Measurements from ENCODE around the gene BIRC3.
"Not testable (repeated sequence)": the region's sequence is repeated elsewhere in the genome, so short reads cannot be mapped to it uniquely, and the experiment has no call there.

Gene BIRC3

GRCh38 chr11:102332611-102332994, 15.3 kb downstream of the BIRC3 start:
- no peak for TF ChIP-seq CTCF (IDR thresholded peaks at IDR 0.05; ENCODE audit: low read depth, low read length, missing control alignments)
- in situ Hi-C loops (cut with HindIII; ENCODE audit: low pct_ligation_motif_present, low sequenced_read_pairs) = no loop called here
- DNase-seq = no peak
- Histone ChIP-seq H3K4me3 (ENCODE audit: low read depth, low read length) (no peak overlapping the region), H3K27me3 (replicated peaks) (no peaks in the 10 kb centered on the region), H3K36me3 (replicated peaks) (no peaks in the 10 kb centered on the region), H3K27ac (no peak overlapping the region)

GRCh38 chr11:102338479-102339010, 21.3 kb downstream of the BIRC3 start:
- TF ChIP-seq CTCF (IDR thresholded peaks at IDR 0.05; ENCODE audit: low read depth, low read length, missing control alignments) = no peak
- in situ Hi-C loops (cut with HindIII; ENCODE audit: low pct_ligation_motif_present, low sequenced_read_pairs) = no loop called here
- DNase-seq = no peak
- Histone ChIP-seq H3K27me3 (replicated peaks) (no peaks in the 10 kb centered on the region), H3K36me3 (replicated peaks) (no peaks in the 10 kb centered on the region), H3K27ac (no peak overlapping the region), H3K4me3 (ENCODE audit: low read depth, low read length) (no peak overlapping the region)

- H3K27ac ChIP-seq; in situ Hi-C loops (cut with HindIII; ENCODE audit: low pct_ligation_motif_present, low sequenced_read_pairs): not testable (repeated sequence)
These were observed 24.0 kb downstream of the BIRC3 start for GRCh38 chr11:102341311-102341710.

GRCh38 chr11:102341844-102342318, 24.6 kb downstream of the BIRC3 start:
- no peak overlapping the region for H3K4me3 ChIP-seq (ENCODE audit: low read depth, low read length)
- in situ Hi-C loops (cut with HindIII; ENCODE audit: low pct_ligation_motif_present, low sequenced_read_pairs) = no loop called here
- peak; percentile 85 for TF ChIP-seq CTCF (IDR thresholded peaks at IDR 0.05; ENCODE audit: low read depth, low read length, missing control alignments)
- peak; percentile 85 for DNase-seq
- H3K27ac ChIP-seq = no peak overlapping the region
- H3K36me3 ChIP-seq (replicated peaks) = no peaks in the 10 kb centered on the region
- H3K27me3 ChIP-seq (replicated peaks) = no peaks in the 10 kb centered on the region

More at GRCh38 chr11:102341311-102341710, 24.0 kb downstream of the BIRC3 start:
- not testable (repeated sequence) for DNase-seq; H3K36me3 ChIP-seq (replicated peaks); H3K4me3 ChIP-seq (ENCODE audit: low read depth, low read length); H3K27me3 ChIP-seq (replicated peaks)

- H3K4me3 ChIP-seq (ENCODE audit: low read depth, low read length) = no peak overlapping the region
- no peak for TF ChIP-seq CTCF (IDR thresholded peaks at IDR 0.05; ENCODE audit: low read depth, low read length, missing control alignments)
- H3K27ac ChIP-seq = no peak overlapping the region
- H3K27me3 ChIP-seq (replicated peaks) = no peaks in the 10 kb centered on the region
- H3K36me3 ChIP-seq (replicated peaks) = no peaks in the 10 kb centered on the region
- DNase-seq = no peak
- in situ Hi-C loops (cut with HindIII; ENCODE audit: low pct_ligation_motif_present, low sequenced_read_pairs) = no loop called here
These were observed 26.5 kb downstream of the BIRC3 start for GRCh38 chr11:102343809-102344208.

GRCh38 chr11:102345904-102346303, 28.6 kb downstream of the BIRC3 start:
- Histone ChIP-seq H3K4me3 (ENCODE audit: low read depth, low read length) (peak overlapping the region; percentile 95), H3K27me3 (replicated peaks) (no peaks in the 10 kb centered on the region), H3K27ac (peak overlapping the region; percentile 97), H3K36me3 (replicated peaks) (no peaks in the 10 kb centered on the region)
- DNase-seq = peak; percentile 67
- in situ Hi-C loops (cut with HindIII; ENCODE audit: low pct_ligation_motif_present, low sequenced_read_pairs) = no loop called here
- TF ChIP-seq CTCF (IDR thresholded peaks at IDR 0.05; ENCODE audit: low read depth, low read length, missing control alignments) = no peak
